GM11168 (cell line): ENCODE measurements around the gene MACROD2.

Experiments used
- in situ Hi-C: fragments of 300-500 bp; cut with MboI; formaldehyde crosslinking; loops from one replicate; pipeline ENCODE4 v1.12.0; 2022; ENCODE audit warnings: low sequenced_read_pairs; ENCODE audit not compliant: unreplicated experiment

MACROD2 gene

DNA sequence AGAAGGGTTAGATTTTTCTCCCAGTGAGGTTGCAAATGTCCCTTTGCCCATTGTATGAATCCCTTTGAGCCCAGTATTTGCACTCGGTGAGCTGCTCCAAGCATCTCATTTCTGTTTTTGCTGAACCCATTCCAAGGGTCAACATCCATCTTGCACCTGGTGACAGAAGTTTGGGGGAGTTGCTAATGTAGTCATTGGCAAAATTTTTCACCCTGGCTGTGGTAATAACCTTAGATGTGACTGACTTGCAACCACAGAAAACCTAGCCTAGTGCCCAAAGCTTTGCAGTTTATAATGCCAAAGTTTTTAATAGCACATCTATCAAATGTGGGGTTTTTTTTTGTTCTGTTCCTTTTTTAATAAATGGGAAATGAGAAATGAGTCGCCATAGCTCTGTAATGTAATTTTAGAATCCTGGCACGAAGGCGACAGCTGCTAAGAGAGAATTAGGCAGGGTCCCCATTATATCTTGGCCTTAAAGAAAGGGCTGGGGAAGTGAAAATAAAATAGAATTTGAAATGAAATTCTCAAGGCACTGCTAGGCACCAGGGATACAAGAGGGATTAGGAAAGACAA, 1895.2 kb downstream of the MACROD2 start:
- in situ Hi-C loops: no loop called here

DNA sequence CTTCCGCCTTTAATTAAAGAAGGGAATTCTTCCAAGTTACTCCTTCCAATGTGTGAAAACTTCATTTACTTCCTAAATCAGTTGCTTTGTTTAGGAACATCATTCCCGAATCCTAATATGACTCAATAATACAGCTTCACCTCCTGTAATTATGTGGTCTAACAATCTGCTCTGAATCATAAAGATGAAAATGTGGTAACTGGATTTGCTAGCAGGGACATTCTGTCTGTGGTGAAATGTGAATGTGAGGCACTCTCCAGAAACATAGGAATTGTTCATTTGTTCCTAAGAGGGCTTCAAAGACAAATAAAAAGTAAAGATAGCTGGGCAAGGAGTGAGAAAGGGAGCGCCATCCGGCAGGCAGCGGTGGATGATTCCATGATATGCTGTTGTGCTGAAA, 1899.8 kb downstream of the MACROD2 start:
- in situ Hi-C loops: no loop called here

DNA sequence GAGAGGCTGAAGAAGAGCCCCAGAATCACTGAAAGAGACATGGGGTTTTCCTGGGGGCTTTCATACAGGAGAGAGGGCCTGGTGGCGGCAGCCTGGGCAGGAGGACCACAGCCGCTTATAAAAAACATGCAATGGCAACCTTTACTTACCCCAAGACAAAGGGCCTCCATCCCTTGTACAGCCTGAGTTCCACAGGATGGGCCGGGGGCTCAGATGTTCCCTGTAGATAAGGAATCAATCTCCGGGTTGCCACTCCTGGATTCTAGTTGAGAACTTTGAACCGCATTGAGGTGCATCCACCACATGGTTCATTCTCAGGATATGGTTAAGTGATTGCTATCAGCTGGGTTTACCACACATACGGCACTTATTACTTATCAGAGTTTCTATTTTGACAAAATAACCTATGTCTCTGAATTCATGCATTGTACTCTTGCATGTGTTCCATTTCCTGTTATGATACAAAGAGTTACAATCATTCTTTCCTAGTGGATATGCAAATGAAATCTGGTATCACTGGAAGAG, 1900.3 kb downstream of the MACROD2 start:
- in situ Hi-C loops: no loop called here

DNA sequence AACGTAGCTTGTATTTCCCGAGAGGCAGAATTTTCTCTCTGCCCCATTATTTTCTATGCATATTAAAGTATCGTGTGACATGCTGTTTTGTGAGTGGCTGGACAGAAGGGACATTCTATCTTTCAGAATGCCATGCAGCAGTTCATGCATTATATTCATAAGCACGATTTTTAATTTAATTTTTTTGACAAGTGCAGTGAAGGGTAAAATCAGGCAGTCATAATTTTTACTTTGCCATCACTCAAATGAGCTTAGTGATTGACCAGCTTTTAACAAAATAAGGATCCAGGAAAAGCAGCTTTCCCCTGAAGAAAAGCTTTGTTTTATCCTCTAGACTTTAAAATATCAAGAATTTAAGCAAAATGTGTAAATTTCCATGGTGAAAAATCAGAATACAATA, 1904.7 kb downstream of the MACROD2 start:
- in situ Hi-C loops: no loop called here

DNA sequence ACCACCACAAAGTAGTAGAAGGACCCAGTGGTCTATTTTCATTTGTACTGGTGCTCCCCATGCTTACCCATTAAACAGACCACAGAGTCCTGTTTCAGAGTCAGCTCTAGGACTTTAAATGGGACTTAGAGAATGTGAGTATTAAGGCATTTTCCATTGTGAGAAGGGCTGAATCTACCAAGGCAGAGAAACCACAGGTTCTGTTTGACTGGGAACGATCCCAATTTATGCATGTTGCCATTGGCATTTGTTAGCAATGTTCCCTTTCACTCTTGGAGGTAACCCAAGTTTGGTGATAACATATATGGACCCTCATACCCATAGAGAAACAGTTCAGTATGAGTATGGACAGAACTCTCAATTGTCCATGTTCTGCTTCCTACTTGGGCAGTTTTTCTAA, 1905.1 kb downstream of the MACROD2 start:
- in situ Hi-C loops: no loop called here

DNA sequence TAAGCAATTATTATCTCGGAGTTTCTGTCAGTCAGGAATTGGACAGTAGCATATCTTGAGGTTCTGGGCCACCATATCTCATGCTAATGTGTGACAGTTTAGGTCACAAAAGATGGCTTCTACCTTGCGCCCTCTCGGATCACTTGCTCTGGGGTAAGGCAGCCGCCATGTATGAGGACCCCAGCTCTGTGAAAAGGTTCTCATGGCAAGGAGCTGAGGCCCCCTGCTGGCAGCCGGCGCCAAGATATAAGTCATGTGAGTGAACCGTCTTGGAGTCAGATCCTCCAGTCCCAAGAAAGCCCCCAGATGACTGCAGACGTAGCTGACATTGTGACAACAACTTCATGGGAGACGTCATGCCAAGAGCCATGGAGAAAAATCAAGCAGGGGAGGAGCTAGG, 1907.2 kb downstream of the MACROD2 start:
- in situ Hi-C loops: no loop called here

DNA sequence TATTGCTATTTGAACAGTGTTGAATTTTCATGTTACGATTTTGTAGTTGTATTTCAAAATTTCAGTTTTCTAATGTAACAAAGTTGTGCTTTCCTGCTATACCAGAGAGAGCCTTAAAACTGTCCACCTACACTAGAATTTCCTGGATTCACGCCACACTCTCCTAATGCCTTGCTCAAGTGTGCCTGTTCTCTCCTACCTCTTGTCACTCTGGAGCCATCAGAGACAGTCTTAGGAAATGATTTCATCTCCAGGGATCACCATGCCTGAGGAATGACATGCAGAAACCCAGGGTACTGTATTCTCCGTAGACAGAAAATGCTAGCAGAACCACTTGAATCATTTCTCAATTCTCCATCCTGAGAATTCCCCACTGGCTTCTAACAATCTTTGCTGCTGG, 1910.3 kb downstream of the MACROD2 start:
- in situ Hi-C loops: no loop called here

DNA sequence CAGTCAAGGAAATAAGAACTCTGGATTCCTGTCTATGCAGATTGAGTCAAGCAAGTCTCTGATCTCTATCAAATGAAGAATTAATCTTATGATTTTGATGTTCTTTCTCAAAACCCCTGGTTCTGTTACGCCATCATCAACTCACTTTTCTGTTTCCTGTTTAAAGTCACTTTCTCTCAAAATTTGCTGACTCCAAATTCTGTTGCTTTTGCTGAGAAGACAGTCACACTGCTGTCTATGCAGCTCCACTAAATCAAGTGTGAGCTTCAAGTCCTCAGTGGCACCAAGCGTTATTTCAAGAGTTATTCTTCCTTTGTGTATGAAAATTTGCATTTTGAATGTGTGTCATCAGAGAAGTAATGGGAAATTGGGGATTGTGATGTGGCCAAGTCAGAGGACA, 1914.7 kb downstream of the MACROD2 start:
- in situ Hi-C loops: no loop called here

DNA sequence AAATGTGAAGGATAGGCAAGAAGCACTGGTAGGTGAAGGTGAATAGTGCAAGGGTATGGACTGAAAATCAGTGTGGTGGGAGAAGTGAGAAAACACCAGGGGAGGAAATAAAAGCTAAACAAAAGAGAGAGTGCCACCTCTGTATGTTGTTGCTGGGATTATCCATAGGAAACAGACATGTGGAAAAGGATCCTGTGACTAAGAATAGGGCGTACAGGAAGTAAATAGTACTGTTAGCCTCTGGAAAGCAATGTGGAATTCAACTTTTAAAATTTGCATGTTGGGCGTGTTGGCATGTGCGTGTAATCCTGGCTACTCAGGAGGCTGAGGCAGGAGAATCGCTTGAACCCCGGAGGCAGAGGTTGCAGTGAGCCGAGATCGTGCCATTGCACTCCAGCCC, 1916.3 kb downstream of the MACROD2 start:
- in situ Hi-C loops: no loop called here

DNA sequence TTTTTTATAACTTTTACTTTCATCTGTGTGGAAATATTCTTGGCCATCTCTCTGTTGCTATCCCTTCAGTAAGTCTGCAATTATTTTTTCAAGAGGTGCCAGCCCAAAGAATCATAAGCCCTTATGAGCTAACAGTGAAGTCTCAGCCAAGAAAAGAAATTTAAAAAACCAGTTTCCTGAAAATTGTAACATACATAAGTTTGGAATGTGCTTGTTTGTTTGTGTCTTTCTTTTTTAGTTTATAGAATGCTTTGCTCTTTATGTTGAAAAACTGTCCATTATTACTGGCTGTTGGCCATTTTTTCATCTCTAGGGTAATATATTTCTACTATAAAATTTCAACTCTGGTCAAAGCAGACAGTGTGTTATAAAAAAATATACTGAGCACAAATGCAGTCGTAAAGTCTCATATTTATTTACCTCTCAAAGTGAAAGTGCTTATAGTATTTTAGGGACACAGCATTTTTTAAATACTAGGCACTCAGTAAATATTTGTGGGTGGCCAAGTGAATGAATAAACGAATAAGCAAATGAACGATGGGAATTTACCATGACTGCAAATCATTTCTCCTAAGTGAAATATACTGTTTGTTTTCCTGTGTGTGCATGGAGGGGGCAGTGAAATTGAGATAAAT, 1918.2 kb downstream of the MACROD2 start:
- in situ Hi-C loops: no loop called here

DNA sequence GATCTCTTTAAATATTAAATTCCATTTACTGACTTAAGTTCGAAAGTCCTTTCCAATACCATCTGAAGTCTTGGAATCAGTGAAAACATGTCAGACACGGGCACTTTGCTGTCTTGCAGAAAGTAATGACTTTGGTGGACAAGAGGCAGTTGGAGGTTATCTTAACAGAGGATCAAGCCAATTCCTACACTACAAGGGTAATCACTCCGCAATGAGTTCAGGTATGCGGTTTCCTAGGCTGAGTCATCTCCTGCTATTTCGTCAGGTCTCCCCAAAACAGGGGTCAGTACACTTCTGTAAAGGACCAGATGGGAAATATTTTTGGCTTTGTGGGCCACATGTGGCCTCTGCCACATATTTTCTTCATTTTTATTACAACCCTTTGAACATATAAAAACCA, 1921.3 kb downstream of the MACROD2 start:
- in situ Hi-C loops: no loop called here

DNA sequence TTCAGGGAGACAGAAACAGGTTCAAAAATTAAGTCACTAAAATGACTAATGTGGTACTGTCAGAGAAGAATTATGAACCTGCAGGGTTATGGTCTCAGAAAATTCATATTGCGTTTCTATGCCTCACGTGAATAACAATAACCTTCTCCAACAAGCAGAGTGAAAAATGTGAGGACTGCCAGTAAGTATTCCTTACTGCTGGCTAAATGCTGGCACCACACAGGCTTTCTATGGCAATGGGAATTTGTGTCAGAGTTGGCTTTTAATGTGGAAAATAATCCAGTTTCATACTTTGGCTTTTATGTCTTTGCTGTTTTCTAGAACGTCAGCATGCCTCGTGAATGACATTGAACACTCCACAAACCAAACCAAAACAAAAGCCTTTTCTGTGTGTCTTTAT, 1922.0 kb downstream of the MACROD2 start:
- in situ Hi-C loops: no loop called here

DNA sequence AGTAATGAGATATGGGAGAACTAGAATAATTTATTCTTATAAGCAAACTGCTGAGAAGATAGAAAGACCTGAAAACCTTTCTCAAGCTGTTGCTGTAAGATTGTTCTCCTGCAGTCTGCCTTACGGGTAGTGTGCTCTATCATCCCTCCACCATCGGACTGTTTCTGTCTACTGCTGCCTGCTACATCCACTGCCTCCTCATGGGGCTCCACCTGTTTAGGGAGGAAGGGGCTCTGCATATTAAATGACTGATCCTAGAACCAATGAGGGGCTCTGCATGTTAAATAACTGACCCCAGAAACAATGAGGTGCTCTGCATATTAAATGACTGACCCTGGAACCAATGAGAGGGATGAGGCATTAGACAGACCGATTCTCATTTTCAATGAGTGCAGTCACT, 1923.3 kb downstream of the MACROD2 start:
- in situ Hi-C loops: no loop called here

DNA sequence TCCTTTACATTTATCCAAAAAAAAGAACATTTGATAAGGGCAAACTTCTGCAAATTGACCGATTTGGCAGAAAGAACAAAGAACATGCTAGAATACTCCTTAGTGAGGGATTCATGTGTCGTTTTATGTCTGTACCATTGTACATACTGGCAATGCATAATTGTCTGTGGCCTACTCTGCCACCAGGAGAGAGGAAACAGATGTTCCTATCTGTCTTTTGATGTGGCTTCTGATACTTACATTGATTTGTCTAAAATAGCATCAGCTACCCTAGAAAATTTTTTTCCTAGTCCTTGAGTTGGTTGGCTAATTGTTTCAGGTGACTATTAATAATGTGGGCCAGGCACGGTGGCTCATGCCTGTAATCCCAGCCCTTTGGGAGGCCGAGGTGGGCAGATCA, 1923.8 kb downstream of the MACROD2 start:
- in situ Hi-C loops: no loop called here

DNA sequence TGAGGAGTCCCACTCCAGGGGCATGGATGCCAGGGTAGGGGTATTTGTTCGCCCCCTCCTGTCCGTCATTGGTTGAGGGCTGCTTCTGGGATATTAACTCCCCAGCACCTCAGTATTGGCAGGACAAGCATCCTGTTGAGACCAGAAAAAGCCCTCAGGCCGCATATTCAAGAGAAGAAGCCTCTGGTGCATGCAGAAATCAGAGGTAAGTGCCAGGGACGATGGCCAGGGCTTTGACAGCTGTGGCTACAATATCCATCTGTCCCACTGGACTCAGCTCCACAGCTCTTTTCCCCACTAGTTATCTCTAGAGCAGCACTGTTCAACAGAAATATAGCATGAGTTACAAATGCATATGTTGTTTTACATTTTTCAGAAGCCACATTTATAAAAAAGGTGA, 1926.6 kb downstream of the MACROD2 start:
- in situ Hi-C loops: no loop called here

DNA sequence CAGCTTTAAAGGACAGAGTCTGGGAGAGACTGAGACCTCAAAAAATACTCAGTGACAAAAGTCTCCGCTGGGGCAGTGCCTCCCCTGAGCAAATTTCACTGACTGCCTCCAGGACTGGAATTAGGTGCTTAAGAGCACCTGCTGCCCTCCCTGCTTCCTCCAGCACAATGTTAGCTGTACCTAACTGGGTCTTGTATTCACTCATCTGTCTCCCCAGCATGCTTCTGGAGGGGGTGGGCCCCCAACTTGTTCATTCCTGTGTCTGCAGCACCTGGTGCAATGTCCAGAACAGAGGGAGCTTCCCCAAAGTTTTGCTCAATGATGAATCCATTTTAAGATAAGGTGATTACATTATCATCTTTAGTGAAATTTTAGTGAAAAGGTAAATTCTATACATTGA, 1927.2 kb downstream of the MACROD2 start:
- in situ Hi-C loops: no loop called here

DNA sequence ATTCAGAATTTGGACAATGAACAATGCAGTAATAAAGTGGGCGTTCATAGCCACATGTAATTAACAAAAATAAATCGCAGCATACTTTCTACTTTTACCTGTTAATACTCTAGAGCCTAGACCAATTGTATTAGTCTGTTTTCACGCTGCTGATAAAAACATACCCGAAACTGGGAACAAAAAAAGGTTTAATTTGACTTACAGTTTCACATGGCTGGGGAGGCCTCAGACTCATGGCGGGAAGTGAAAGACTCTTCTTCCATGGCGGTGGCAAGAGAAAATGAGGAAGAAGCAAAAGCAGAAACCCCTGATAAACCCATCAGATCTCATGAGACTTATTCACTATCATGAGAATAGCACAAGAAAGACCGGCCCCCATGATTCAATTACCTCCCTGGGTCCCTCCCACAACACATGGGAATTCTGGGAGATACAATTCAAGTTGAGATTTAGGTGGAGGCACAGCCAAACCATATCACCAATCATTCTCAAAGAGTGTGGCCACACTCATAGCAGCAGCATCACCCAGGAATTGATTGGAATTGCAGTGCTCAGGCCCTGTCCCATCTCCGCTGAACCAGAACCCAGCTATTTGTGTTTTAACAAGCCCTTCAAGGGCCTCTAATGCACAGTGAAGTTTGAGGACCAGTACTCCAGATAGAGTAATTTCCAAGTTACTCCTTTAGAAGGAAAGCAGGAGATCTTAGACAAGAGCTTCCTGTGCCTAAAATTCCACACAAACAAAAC, 1927.9 kb downstream of the MACROD2 start:
- in situ Hi-C loops: no loop called here

DNA sequence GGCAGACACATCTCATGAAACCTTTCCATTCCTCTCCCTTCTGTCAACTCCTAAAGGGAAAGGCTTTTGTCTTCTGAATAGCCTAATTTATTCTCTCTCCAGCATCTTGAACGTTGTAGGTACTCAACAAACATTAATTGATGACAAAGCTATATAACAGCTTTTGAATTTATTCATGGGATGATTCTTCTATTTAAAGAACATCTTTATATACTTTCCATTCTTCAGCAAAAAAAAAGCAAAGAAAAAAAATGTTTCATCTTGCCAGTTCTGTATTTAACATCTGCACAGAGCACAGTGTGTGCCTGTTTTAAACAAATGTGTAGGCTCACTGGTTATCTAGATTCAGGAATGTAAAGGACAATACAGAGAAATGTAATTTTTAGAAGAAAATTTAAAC, 1929.2 kb downstream of the MACROD2 start:
- in situ Hi-C loops: no loop called here

DNA sequence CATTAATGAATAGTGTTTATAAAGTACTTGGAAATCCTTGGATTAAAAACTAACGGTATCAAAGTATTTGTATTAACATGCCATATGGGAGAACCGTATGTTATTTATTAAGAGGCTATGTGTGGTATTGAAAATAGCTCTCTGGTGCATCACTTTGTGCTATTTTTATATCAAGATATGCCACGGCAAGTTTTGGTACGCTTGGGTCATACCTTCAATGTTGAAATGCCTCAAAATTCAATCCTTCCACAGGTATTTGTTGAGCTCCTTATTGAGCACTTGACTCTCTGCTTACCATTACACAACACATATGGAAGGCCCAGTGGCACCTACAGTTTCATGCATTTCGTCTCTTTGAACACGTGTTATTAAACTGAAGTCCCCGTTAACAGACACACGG, 1930.1 kb downstream of the MACROD2 start:
- in situ Hi-C loops: no loop called here

DNA sequence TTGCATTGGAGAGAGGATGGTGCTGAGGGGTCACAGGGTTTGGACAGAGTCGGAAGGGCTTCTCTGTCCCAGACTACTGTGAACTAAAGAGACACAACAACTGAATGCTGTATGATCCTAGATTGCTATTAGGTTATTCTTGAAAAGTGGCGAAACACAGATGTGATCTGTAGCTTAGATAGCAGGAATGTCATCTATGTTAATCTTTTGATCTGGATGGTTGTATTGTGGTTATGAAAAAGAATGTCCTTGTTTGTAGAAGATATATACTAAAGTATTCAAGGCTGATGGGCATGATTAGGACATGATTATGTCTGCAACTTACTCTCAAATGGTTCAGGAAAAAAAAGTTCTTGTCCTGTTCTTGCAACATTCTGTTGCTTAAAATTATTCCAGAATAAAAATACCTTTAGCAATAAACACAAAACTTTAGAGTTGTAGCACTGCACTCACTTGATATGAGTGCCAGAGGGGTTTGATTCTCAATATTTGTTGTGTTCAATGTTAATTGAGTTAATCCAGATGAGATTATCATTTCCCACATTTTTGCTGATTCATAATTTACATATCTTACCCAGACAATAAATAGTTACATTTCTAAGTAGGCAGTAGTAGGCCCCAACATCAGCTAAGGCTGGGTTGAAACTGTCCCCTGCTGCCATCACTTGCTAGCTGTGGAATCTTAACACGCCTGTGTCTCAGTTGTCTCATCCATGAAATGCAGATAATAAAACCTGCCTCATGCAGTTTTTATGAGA, 1932.8 kb downstream of the MACROD2 start:
- in situ Hi-C loops: no loop called here

DNA sequence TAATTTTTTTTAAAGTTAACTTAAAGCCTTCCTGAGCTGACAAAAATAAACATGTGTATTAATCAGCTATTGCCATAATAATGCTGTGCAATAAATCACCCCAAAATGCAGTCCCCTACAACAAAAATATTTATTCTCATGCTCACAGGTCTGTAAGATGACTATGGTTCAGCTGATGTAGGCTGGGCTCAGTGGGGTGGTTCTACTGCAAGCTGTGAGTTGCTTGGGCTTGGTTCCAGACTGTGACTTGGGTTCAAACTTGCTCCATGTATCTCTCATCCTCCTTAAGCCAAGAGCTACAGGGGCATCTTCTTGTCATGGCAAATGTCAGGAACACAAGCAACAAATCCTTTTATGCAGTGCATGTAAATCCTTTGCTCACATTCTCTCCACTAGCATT, 1933.6 kb downstream of the MACROD2 start:
- in situ Hi-C loops: no loop called here
